ENCODE measurements around the gene AGO4.
"Not testable (repeated sequence)": the region's sequence is repeated elsewhere in the genome, so short reads cannot be mapped to it uniquely, and the experiment has no call there.

The AGO4 gene

GRCh38 chr1:35863881-35864625, 56.2 kb downstream of the AGO4 start:
- DNase-seq (ENCODE audit: low spot score): no peak

- no peak for DNase-seq (ENCODE audit: low spot score)
Observed at GRCh38 chr1:35864813-35865212, 57.0 kb downstream of the AGO4 start.

- no peak for DNase-seq (ENCODE audit: low spot score)
Observed at GRCh38 chr1:35866991-35867390, 59.2 kb downstream of the AGO4 start.

- peak; percentile 16 for DNase-seq (ENCODE audit: low spot score)
Observed at GRCh38 chr1:35869245-35869950, 61.6 kb downstream of the AGO4 start.

- DNase-seq (ENCODE audit: low spot score): no peak
Observed at GRCh38 chr1:35870651-35871309, 63.0 kb downstream of the AGO4 start.

- no peak for DNase-seq (ENCODE audit: low spot score)
Observed at GRCh38 chr1:35873243-35873750, 65.5 kb downstream of the AGO4 start.

GRCh38 chr1:35874115-35874514, 66.3 kb downstream of the AGO4 start:
- not testable (repeated sequence) for DNase-seq (ENCODE audit: low spot score)

GRCh38 chr1:35876988-35877387, 69.2 kb downstream of the AGO4 start:
- no peak for DNase-seq (ENCODE audit: low spot score)

GRCh38 chr1:35881850-35882273, 74.0 kb downstream of the AGO4 start:
- no peak for DNase-seq (ENCODE audit: low spot score)

GRCh38 chr1:35882586-35882944, 74.7 kb downstream of the AGO4 start:
- DNase-seq (ENCODE audit: low spot score): peak; percentile 50

GRCh38 chr1:35882945-35883634, 75.3 kb downstream of the AGO4 start, which contains the start of gene AGO1:
AGO1 (plus strand) TSS chr1:35883209; CDS start chr1:35883422, 213 bp downstream.
- peak; percentile 87 for DNase-seq (ENCODE audit: low spot score)

- DNase-seq (ENCODE audit: low spot score): peak; percentile 81
Observed at GRCh38 chr1:35883635-35884101, 75.9 kb downstream of the AGO4 start.

GRCh38 chr1:35884934-35885333, 77.1 kb downstream of the AGO4 start:
- DNase-seq (ENCODE audit: low spot score): no peak

- peak; percentile 23 for DNase-seq (ENCODE audit: low spot score)
Observed at GRCh38 chr1:35885961-35886558, 78.2 kb downstream of the AGO4 start.

- DNase-seq (ENCODE audit: low spot score): peak; percentile 57
Observed at GRCh38 chr1:35886577-35887431, 79.0 kb downstream of the AGO4 start.

- DNase-seq (ENCODE audit: low spot score): no peak
Observed at GRCh38 chr1:35887508-35887907, 79.7 kb downstream of the AGO4 start.

GRCh38 chr1:35888255-35888654, 80.4 kb downstream of the AGO4 start:
- DNase-seq (ENCODE audit: low spot score): no peak

GRCh38 chr1:35888981-35889380, 81.2 kb downstream of the AGO4 start:
- DNase-seq (ENCODE audit: low spot score): not testable (repeated sequence)

GRCh38 chr1:35893051-35893879, 85.4 kb downstream of the AGO4 start:
- no peak for DNase-seq (ENCODE audit: low spot score)
